ENCODE results near the gene MMD2.

DNA sequence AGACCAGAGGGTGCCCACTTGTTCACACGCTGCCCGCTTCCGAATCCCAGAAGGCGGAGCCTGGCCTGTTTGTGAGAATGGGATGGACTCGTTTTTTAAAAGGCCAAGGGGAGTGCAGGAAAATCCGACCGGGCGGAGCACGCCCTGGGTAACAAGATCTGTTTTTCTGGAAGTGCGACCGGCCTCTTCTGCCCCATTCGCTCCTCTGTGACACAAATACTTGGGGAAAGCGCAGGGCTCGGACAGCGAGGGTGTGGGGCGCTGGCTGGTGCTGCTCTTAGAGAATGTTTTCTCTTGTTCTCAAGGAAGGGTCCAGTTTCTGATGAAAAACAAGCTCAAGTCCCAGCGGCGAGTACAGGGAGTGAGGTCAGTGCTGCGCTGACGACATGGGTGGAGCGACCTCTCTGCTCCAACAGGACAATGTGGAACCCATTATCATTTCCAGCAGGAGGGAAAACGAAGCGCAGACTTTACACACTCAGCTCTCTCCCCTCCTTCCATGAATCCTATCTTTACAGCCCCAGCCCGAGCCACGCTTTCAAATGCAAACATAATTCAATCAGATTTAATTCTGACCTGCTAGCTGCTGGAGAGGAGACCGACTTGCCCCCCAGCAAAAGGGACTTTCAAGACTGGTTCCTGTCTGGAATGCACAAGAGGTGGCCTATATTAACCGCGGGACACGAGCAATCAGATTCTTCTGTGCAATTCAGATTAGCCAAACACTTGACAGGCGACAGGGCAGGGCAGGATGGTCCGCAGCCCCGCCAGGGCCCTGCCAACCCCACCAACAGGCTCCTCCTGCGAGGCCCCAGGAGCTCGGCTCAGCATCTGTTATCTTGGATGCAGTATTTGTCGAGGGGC is 76.6 kb downstream of the MMD2 start:
- TF ChIP-seq, protein P1, sequence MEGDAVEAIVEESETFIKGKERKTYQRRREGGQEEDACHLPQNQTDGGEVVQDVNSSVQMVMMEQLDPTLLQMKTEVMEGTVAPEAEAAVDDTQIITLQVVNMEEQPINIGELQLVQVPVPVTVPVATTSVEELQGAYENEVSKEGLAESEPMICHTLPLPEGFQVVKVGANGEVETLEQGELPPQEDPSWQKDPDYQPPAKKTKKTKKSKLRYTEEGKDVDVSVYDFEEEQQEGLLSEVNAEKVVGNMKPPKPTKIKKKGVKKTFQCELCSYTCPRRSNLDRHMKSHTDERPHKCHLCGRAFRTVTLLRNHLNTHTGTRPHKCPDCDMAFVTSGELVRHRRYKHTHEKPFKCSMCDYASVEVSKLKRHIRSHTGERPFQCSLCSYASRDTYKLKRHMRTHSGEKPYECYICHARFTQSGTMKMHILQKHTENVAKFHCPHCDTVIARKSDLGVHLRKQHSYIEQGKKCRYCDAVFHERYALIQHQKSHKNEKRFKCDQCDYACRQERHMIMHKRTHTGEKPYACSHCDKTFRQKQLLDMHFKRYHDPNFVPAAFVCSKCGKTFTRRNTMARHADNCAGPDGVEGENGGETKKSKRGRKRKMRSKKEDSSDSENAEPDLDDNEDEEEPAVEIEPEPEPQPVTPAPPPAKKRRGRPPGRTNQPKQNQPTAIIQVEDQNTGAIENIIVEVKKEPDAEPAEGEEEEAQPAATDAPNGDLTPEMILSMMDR (IDR thresholded peaks at IDR 0.05; ENCODE audit: poor library complexity), result no peak
- no peak for TF ChIP-seq EZH2 (IDR thresholded peaks at IDR 0.05; ENCODE audit: borderline replicate concordance)
- TF ChIP-seq EZH2phosphoT487 (IDR thresholded peaks at IDR 0.05; ENCODE audit: low read depth, severe bottlenecking, unreplicated experiment), result no peak

All from hepatocyte (in vitro differentiated cells).